ENCODE data around the gene STAB2.
"Not testable (repeated sequence)": the region's sequence is repeated elsewhere in the genome, so short reads cannot be mapped to it uniquely, and the experiment has no call there.

The STAB2 gene

GRCh38 chr12:103637021-103637420, 49.9 kb downstream of the STAB2 start:
- Histone ChIP-seq H3K9me3 (ENCODE audit: control insufficient read depth, insufficient read depth, low read length) (peaks cover 5% of the 10 kb centered on the region), H3K9ac (ENCODE audit: low read depth, low read length) (no peak overlapping the region), H3K4me1 (ENCODE audit: control insufficient read depth, insufficient read depth, low read length) (no peaks in the 10 kb centered on the region), H3K27me3 (ENCODE audit: control insufficient read depth, insufficient read depth, low read length) (no peaks in the 10 kb centered on the region), H3K4me3 (ENCODE audit: low read depth, low read length) (no peak overlapping the region), H3K36me3 (ENCODE audit: control insufficient read depth, insufficient read depth, low read length) (no peaks in the 10 kb centered on the region)

GRCh38 chr12:103637429-103637828, 50.4 kb downstream of the STAB2 start:
- Histone ChIP-seq H3K36me3 (ENCODE audit: control insufficient read depth, insufficient read depth, low read length) (no peaks in the 10 kb centered on the region), H3K9me3 (ENCODE audit: control insufficient read depth, insufficient read depth, low read length) (peaks cover 5% of the 10 kb centered on the region), H3K4me1 (ENCODE audit: control insufficient read depth, insufficient read depth, low read length) (no peaks in the 10 kb centered on the region), H3K27me3 (ENCODE audit: control insufficient read depth, insufficient read depth, low read length) (no peaks in the 10 kb centered on the region), H3K4me3 (ENCODE audit: low read depth, low read length) (no peak overlapping the region), H3K9ac (ENCODE audit: low read depth, low read length) (no peak overlapping the region)

GRCh38 chr12:103639983-103640382, 52.9 kb downstream of the STAB2 start:
- peaks cover 5% of the 10 kb centered on the region for H3K9me3 ChIP-seq (ENCODE audit: control insufficient read depth, insufficient read depth, low read length)
- H3K9ac ChIP-seq (ENCODE audit: low read depth, low read length): no peak overlapping the region
- no peaks in the 10 kb centered on the region for H3K36me3 ChIP-seq (ENCODE audit: control insufficient read depth, insufficient read depth, low read length)
- no peak overlapping the region for H3K4me3 ChIP-seq (ENCODE audit: low read depth, low read length)
- no peaks in the 10 kb centered on the region for H3K27me3 ChIP-seq (ENCODE audit: control insufficient read depth, insufficient read depth, low read length)
- no peaks in the 10 kb centered on the region for H3K4me1 ChIP-seq (ENCODE audit: control insufficient read depth, insufficient read depth, low read length)

- peaks cover 5% of the 10 kb centered on the region for H3K9me3 ChIP-seq (ENCODE audit: control insufficient read depth, insufficient read depth, low read length)
- H3K4me1 ChIP-seq (ENCODE audit: control insufficient read depth, insufficient read depth, low read length): no peaks in the 10 kb centered on the region
Observed at GRCh38 chr12:103640410-103640809, 53.3 kb downstream of the STAB2 start.

GRCh38 chr12:103640831-103641230, 53.8 kb downstream of the STAB2 start:
- Histone ChIP-seq H3K36me3 (ENCODE audit: control insufficient read depth, insufficient read depth, low read length) (no peaks in the 10 kb centered on the region), H3K4me1 (ENCODE audit: control insufficient read depth, insufficient read depth, low read length) (no peaks in the 10 kb centered on the region), H3K9me3 (ENCODE audit: control insufficient read depth, insufficient read depth, low read length) (peaks cover 5% of the 10 kb centered on the region), H3K9ac (ENCODE audit: low read depth, low read length) (no peak overlapping the region), H3K4me3 (ENCODE audit: low read depth, low read length) (no peak overlapping the region), H3K27me3 (ENCODE audit: control insufficient read depth, insufficient read depth, low read length) (no peaks in the 10 kb centered on the region)

More at GRCh38 chr12:103640410-103640809, 53.3 kb downstream of the STAB2 start:
- Histone ChIP-seq H3K9ac (ENCODE audit: low read depth, low read length) (no peak overlapping the region), H3K4me3 (ENCODE audit: low read depth, low read length) (no peak overlapping the region), H3K36me3 (ENCODE audit: control insufficient read depth, insufficient read depth, low read length) (no peaks in the 10 kb centered on the region), H3K27me3 (ENCODE audit: control insufficient read depth, insufficient read depth, low read length) (no peaks in the 10 kb centered on the region)

GRCh38 chr12:103642240-103642864, 55.3 kb downstream of the STAB2 start:
- H3K36me3 ChIP-seq (ENCODE audit: control insufficient read depth, insufficient read depth, low read length): no peaks in the 10 kb centered on the region
- no peak overlapping the region for H3K4me3 ChIP-seq (ENCODE audit: low read depth, low read length)
- H3K9me3 ChIP-seq (ENCODE audit: control insufficient read depth, insufficient read depth, low read length): peaks cover 5% of the 10 kb centered on the region
- H3K9ac ChIP-seq (ENCODE audit: low read depth, low read length): no peak overlapping the region
- no peaks in the 10 kb centered on the region for H3K27me3 ChIP-seq (ENCODE audit: control insufficient read depth, insufficient read depth, low read length)
- no peaks in the 10 kb centered on the region for H3K4me1 ChIP-seq (ENCODE audit: control insufficient read depth, insufficient read depth, low read length)

GRCh38 chr12:103645202-103645601, 58.1 kb downstream of the STAB2 start:
- no peak overlapping the region for H3K4me3 ChIP-seq (ENCODE audit: low read depth, low read length)
- H3K9me3 ChIP-seq (ENCODE audit: control insufficient read depth, insufficient read depth, low read length): peaks cover 5% of the 10 kb centered on the region
- H3K27me3 ChIP-seq (ENCODE audit: control insufficient read depth, insufficient read depth, low read length): no peaks in the 10 kb centered on the region
- no peak overlapping the region for H3K9ac ChIP-seq (ENCODE audit: low read depth, low read length)
- H3K36me3 ChIP-seq (ENCODE audit: control insufficient read depth, insufficient read depth, low read length): no peaks in the 10 kb centered on the region
- no peaks in the 10 kb centered on the region for H3K4me1 ChIP-seq (ENCODE audit: control insufficient read depth, insufficient read depth, low read length)

GRCh38 chr12:103647267-103647666, 60.2 kb downstream of the STAB2 start:
- H3K4me1 ChIP-seq (ENCODE audit: control insufficient read depth, insufficient read depth, low read length): no peaks in the 10 kb centered on the region
- H3K9me3 ChIP-seq (ENCODE audit: control insufficient read depth, insufficient read depth, low read length): no peaks in the 10 kb centered on the region
- H3K36me3 ChIP-seq (ENCODE audit: control insufficient read depth, insufficient read depth, low read length): no peaks in the 10 kb centered on the region
- H3K4me3 ChIP-seq (ENCODE audit: low read depth, low read length): no peak overlapping the region
- H3K9ac ChIP-seq (ENCODE audit: low read depth, low read length): no peak overlapping the region
- no peaks in the 10 kb centered on the region for H3K27me3 ChIP-seq (ENCODE audit: control insufficient read depth, insufficient read depth, low read length)

- no peaks in the 10 kb centered on the region for H3K9me3 ChIP-seq (ENCODE audit: control insufficient read depth, insufficient read depth, low read length)
Observed at GRCh38 chr12:103652808-103653207, 65.7 kb downstream of the STAB2 start.

GRCh38 chr12:103653568-103654173, 66.6 kb downstream of the STAB2 start:
- not testable (repeated sequence) for H3K9me3 ChIP-seq (ENCODE audit: control insufficient read depth, insufficient read depth, low read length); H3K36me3 ChIP-seq (ENCODE audit: control insufficient read depth, insufficient read depth, low read length); H3K4me3 ChIP-seq (ENCODE audit: low read depth, low read length); H3K4me1 ChIP-seq (ENCODE audit: control insufficient read depth, insufficient read depth, low read length); H3K9ac ChIP-seq (ENCODE audit: low read depth, low read length); H3K27me3 ChIP-seq (ENCODE audit: control insufficient read depth, insufficient read depth, low read length)

More at GRCh38 chr12:103652808-103653207, 65.7 kb downstream of the STAB2 start:
- no peaks in the 10 kb centered on the region for H3K4me1 ChIP-seq (ENCODE audit: control insufficient read depth, insufficient read depth, low read length)
- H3K4me3 ChIP-seq (ENCODE audit: low read depth, low read length): no peak overlapping the region
- H3K36me3 ChIP-seq (ENCODE audit: control insufficient read depth, insufficient read depth, low read length): no peaks in the 10 kb centered on the region
- no peaks in the 10 kb centered on the region for H3K27me3 ChIP-seq (ENCODE audit: control insufficient read depth, insufficient read depth, low read length)
- no peak overlapping the region for H3K9ac ChIP-seq (ENCODE audit: low read depth, low read length)

GRCh38 chr12:103654816-103655215, 67.7 kb downstream of the STAB2 start:
- H3K9me3 ChIP-seq (ENCODE audit: control insufficient read depth, insufficient read depth, low read length): no peaks in the 10 kb centered on the region
- H3K27me3 ChIP-seq (ENCODE audit: control insufficient read depth, insufficient read depth, low read length): no peaks in the 10 kb centered on the region
- H3K4me1 ChIP-seq (ENCODE audit: control insufficient read depth, insufficient read depth, low read length): no peaks in the 10 kb centered on the region
- H3K4me3 ChIP-seq (ENCODE audit: low read depth, low read length): no peak overlapping the region
- H3K9ac ChIP-seq (ENCODE audit: low read depth, low read length): no peak overlapping the region
- H3K36me3 ChIP-seq (ENCODE audit: control insufficient read depth, insufficient read depth, low read length): no peaks in the 10 kb centered on the region

GRCh38 chr12:103656291-103656690, 69.2 kb downstream of the STAB2 start:
- H3K9me3 ChIP-seq (ENCODE audit: control insufficient read depth, insufficient read depth, low read length): no peaks in the 10 kb centered on the region
- no peak overlapping the region for H3K4me3 ChIP-seq (ENCODE audit: low read depth, low read length)
- H3K9ac ChIP-seq (ENCODE audit: low read depth, low read length): no peak overlapping the region
- no peaks in the 10 kb centered on the region for H3K4me1 ChIP-seq (ENCODE audit: control insufficient read depth, insufficient read depth, low read length)
- H3K27me3 ChIP-seq (ENCODE audit: control insufficient read depth, insufficient read depth, low read length): no peaks in the 10 kb centered on the region
- H3K36me3 ChIP-seq (ENCODE audit: control insufficient read depth, insufficient read depth, low read length): no peaks in the 10 kb centered on the region
